Osteoblast (primary cell): ENCODE results near the gene ODF2. TPM values are rescaled to one million over a fixed set of nuclear protein-coding genes. Genes with fewer than 3 reads are reported as not detected.
"Not testable (repeated sequence)": the region's sequence is repeated elsewhere in the genome, so short reads cannot be mapped to it uniquely, and the experiment has no call there.

ENCODE experiments used
- DNase-seq: peaks from one replicate; pipeline ENCODE4 v3.0.0; 2011; ENCODE audit warnings: low spot score, mixed read lengths; ENCODE audit not compliant: insufficient read length; ENCODE audit errors: missing footprints
- H2AFZ ChIP-seq: 2 replicates; pipeline ENCODE4 v1.6.0; 2011; ENCODE audit warnings: mild to moderate bottlenecking, low read length
- H3K27ac ChIP-seq: 2 replicates; pipeline ENCODE4 v1.5.1; 2011; ENCODE audit warnings: mild to moderate bottlenecking, low read depth, low read length, moderate library complexity
- H3K27me3 ChIP-seq: 2 replicates; pipeline ENCODE4 v1.6.0; 2012; ENCODE audit warnings: mild to moderate bottlenecking, control low read depth, inconsistent platforms, low read length, moderate library complexity; ENCODE audit not compliant: insufficient read depth
- H3K36me3 ChIP-seq: 2 replicates; pipeline ENCODE4 v1.5.1; 2011; ENCODE audit warnings: mild to moderate bottlenecking, low read length, control low read depth, moderate library complexity; ENCODE audit not compliant: insufficient read depth
- H3K4me1 ChIP-seq: 2 replicates; pipeline ENCODE4 v1.5.1; 2011; ENCODE audit warnings: mild to moderate bottlenecking, low read length, control low read depth, moderate library complexity; ENCODE audit not compliant: insufficient read depth
- H3K4me2 ChIP-seq: 2 replicates; pipeline ENCODE4 v1.6.0; 2011; ENCODE audit warnings: mild to moderate bottlenecking, low read length; ENCODE audit not compliant: insufficient read depth
- H3K4me3 ChIP-seq: fragments of 200-600 bp; sonication (generic); 3 replicates; pipeline ENCODE4 v1.5.1; 2012; ENCODE audit warnings: mild to moderate bottlenecking, low read length, inconsistent platforms; ENCODE audit not compliant: insufficient read depth
- H3K79me2 ChIP-seq: 2 replicates; pipeline ENCODE4 v1.6.0; 2012; ENCODE audit warnings: mild to moderate bottlenecking, low read length, control low read depth, inconsistent platforms; ENCODE audit not compliant: insufficient read depth
- H3K9me3 ChIP-seq: 2 replicates; pipeline ENCODE4 v1.5.1; 2011; ENCODE audit warnings: low read depth, low read length, control low read depth
- H4K20me1 ChIP-seq: 2 replicates; pipeline ENCODE4 v1.6.0; 2012; ENCODE audit warnings: mild to moderate bottlenecking, low read length, control low read depth; ENCODE audit not compliant: insufficient read depth
- CTCF ChIP-seq: IDR thresholded peaks from 2 replicates; pipeline ENCODE4 v1.5.1; 2011; ENCODE audit warnings: mild to moderate bottlenecking, low read depth, low read length, moderate library complexity; ENCODE audit errors: extremely low read depth
- total RNA-seq: library from RNA; depleted of rRNA; stranded (reverse); fragments of >200 nt; gene quantifications from 2 replicates; pipeline ENCODE4 v1.2.3, GENCODE V29; 2012

The ODF2 gene
- total RNA-seq, 1 donor, result 26.4 TPM

DNA sequence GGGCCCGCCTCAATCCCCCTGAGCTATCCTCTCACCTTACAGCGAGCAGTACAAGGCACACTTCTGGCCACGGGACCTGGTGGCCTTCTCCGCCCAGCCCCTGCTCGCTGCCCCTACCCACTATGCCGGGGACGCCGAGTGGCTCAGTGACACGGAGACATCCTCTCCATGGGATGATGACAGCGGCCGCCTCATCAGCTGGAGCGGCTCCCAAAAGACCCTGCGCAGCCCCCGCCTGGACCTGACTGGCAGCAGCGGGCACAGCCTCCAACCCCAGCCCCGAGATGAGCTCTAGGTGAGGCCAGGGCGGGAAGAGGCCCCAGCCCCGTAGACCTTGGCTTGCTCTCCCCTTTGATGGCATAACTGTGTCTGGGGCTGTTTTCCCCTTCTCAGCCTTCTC lies 20.2 kb upstream of the ODF2 start:
- Histone ChIP-seq H4K20me1 (no peaks in the 10 kb centered on the region), H3K36me3 (peaks cover 33% of the 10 kb centered on the region), H3K4me1 (no peaks in the 10 kb centered on the region), H3K4me3 (no peak overlapping the region), H3K27me3 (no peaks in the 10 kb centered on the region), H3K27ac (no peak overlapping the region), H2AFZ (no peak overlapping the region), H3K4me2 (no peak overlapping the region), H3K9me3 (no peaks in the 10 kb centered on the region), H3K79me2 (no peaks in the 10 kb centered on the region)
- no peak for DNase-seq
- TF ChIP-seq CTCF, result no peak

DNA sequence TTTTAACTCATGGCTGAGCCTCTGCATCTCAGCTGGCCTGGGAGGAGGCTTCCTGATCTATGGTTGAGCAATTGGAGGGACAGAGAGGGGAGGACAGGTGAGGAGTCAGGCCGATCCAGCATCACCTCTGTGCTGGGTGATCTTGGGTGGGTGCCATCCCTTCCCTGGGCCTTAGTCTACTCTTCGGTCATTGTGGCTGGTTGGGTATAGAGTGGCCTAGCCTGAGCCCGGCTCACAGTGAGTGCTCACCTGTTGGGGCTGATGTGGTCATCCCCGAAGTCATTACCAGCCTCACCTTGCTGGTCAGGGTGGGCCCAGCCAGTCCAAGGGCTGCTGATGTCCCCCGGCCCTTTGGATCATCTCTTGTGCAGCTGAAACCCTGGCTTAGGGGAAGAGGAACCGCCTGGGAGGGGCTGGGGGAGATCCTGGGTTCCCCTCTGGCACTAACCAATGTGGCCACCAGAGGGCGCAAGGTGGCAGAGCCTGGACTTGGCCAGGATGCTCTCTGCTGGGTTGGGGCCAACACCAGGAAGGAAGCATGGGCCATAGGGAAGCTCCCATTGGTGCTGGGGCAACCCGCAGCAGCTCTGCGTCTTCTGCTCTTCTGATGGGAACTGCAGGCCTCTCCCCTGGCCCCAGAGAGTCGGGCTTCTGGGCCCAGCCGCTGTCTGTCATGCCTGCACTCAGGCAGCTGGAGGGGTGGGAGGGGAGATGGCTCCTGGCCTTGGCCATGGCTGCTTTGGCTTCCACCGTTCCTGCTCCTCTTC lies 17.3 kb upstream of the ODF2 start:
- H3K79me2 ChIP-seq, result no peaks in the 10 kb centered on the region
- no peak overlapping the region for H3K27ac ChIP-seq
- DNase-seq, result peak; percentile 97
- H3K9me3 ChIP-seq, result no peaks in the 10 kb centered on the region
- peaks cover 15% of the 10 kb centered on the region for H3K36me3 ChIP-seq
- no peaks in the 10 kb centered on the region for H3K4me1 ChIP-seq
- H3K4me2 ChIP-seq, result no peak overlapping the region
- TF ChIP-seq CTCF, result peak; percentile 94
- H3K27me3 ChIP-seq, result no peaks in the 10 kb centered on the region
- no peak overlapping the region for H3K4me3 ChIP-seq
- no peak overlapping the region for H2AFZ ChIP-seq
- H4K20me1 ChIP-seq, result no peaks in the 10 kb centered on the region

DNA sequence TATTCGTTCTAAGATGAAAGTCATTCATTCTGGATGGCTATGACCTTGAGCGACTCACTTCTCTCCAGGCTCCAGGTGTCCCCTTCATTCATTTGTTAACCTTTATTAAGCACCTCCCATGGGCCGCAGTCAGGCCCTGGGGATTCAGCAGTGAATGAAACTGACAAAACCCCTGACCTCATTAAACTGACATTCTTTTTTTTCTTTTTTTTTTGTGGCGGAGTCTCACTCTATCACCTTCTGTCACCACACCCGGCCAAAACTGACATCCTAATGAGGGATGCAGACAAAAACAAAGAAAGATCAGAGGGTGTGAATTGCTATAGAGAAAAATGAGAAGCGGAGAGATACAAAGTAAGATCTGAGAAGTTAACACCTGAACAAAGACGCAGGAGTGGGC lies 16.5 kb upstream of the ODF2 start:
- Histone ChIP-seq H2AFZ (no peak overlapping the region), H3K36me3 (peaks cover 15% of the 10 kb centered on the region), H3K27ac (no peak overlapping the region), H3K9me3 (no peaks in the 10 kb centered on the region), H3K4me2 (no peak overlapping the region), H3K79me2 (no peaks in the 10 kb centered on the region), H3K4me3 (no peak overlapping the region), H4K20me1 (no peaks in the 10 kb centered on the region), H3K4me1 (no peaks in the 10 kb centered on the region), H3K27me3 (no peaks in the 10 kb centered on the region)
- DNase-seq, result no peak
- TF ChIP-seq CTCF, result no peak

- no peaks in the 10 kb centered on the region for H3K36me3 ChIP-seq
- H3K79me2 ChIP-seq, result no peaks in the 10 kb centered on the region
- no peak for TF ChIP-seq CTCF
- no peak for DNase-seq
- no peak overlapping the region for H3K27ac ChIP-seq
- H4K20me1 ChIP-seq, result no peaks in the 10 kb centered on the region
- no peaks in the 10 kb centered on the region for H3K4me1 ChIP-seq
- H3K27me3 ChIP-seq, result no peaks in the 10 kb centered on the region
- H3K4me2 ChIP-seq, result no peak overlapping the region
- H3K4me3 ChIP-seq, result no peak overlapping the region
- H2AFZ ChIP-seq, result no peak overlapping the region
- no peaks in the 10 kb centered on the region for H3K9me3 ChIP-seq
Measured at GRCh38 chr9:128442150-128442549, 13.7 kb upstream of the ODF2 start.

GRCh38 chr9:128446505-128446904 lies 9.3 kb upstream of the ODF2 start:
- H3K4me1 ChIP-seq, DNase-seq, H3K79me2 ChIP-seq, H3K4me2 ChIP-seq, H2AFZ ChIP-seq, H3K36me3 ChIP-seq, H3K27ac ChIP-seq, H3K4me3 ChIP-seq, H4K20me1 ChIP-seq, H3K27me3 ChIP-seq, H3K9me3 ChIP-seq: not testable (repeated sequence)
